Measurements from ENCODE around the gene P2RX1.

Gene P2RX1

DNA sequence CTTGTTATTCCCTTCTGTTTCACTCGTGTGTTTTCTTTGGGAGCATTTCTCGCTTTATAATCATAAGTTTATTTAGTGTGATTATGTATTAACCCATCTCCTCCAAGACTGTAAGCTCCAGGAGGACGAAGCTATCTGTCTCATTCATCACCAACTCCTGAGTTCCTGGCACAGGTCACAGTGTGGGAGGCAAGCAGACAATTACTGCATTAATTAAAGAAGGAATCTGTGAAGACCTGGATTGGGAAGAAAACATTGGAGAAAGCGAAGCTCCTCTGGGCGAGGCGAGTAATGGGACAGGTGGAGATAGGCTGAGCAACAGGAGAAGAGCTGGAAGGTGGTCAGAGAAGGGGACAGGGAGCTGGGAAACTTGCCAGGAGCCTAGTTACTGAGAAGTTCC, 15.6 kb downstream of the P2RX1 start:
- TF ChIP-seq, protein P1, sequence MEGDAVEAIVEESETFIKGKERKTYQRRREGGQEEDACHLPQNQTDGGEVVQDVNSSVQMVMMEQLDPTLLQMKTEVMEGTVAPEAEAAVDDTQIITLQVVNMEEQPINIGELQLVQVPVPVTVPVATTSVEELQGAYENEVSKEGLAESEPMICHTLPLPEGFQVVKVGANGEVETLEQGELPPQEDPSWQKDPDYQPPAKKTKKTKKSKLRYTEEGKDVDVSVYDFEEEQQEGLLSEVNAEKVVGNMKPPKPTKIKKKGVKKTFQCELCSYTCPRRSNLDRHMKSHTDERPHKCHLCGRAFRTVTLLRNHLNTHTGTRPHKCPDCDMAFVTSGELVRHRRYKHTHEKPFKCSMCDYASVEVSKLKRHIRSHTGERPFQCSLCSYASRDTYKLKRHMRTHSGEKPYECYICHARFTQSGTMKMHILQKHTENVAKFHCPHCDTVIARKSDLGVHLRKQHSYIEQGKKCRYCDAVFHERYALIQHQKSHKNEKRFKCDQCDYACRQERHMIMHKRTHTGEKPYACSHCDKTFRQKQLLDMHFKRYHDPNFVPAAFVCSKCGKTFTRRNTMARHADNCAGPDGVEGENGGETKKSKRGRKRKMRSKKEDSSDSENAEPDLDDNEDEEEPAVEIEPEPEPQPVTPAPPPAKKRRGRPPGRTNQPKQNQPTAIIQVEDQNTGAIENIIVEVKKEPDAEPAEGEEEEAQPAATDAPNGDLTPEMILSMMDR (IDR thresholded peaks at IDR 0.05; ENCODE audit: low read depth, low read length), result no peak
- no peak overlapping the region for H3K4me3 ChIP-seq (ENCODE audit: low read depth, low read length)

- TF ChIP-seq, protein P1 (IDR thresholded peaks at IDR 0.05; ENCODE audit: low read depth, low read length), result no peak
These were observed 18.5 kb downstream of the P2RX1 start for GRCh38 chr17:3897731-3898130.

DNA sequence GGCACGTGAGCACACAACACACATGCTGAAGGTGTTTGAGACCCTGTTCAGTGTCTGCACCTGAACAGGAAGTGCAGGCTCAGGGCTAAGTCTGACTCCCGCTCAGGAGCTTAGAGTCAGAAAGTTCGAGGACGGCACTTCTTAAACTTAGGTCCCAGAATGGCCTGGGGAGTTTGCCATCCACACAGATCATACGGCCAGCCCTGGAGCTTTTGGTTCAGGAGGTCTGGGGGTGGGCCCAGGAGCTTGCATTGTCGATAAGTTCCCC, 19.4 kb downstream of the P2RX1 start:
- TF ChIP-seq, protein P1 (IDR thresholded peaks at IDR 0.05; ENCODE audit: low read depth, low read length), result no peak
- no peak overlapping the region for H3K4me3 ChIP-seq (ENCODE audit: low read depth, low read length)

More at GRCh38 chr17:3897731-3898130, 18.5 kb downstream of the P2RX1 start:
- no peak overlapping the region for H3K4me3 ChIP-seq (ENCODE audit: low read depth, low read length)

- H3K4me3 ChIP-seq (ENCODE audit: low read depth, low read length), result no peak overlapping the region
- TF ChIP-seq, protein P1 (IDR thresholded peaks at IDR 0.05; ENCODE audit: low read depth, low read length), result no peak
These were observed 19.9 kb downstream of the P2RX1 start for GRCh38 chr17:3896108-3896967.

GRCh38 chr17:3895354-3895753, 20.9 kb downstream of the P2RX1 start:
- H3K4me3 ChIP-seq (ENCODE audit: low read depth, low read length), result no peak overlapping the region
- TF ChIP-seq, protein P1 (IDR thresholded peaks at IDR 0.05; ENCODE audit: low read depth, low read length), result no peak

GRCh38 chr17:3894911-3895343, 21.3 kb downstream of the P2RX1 start:
- H3K4me3 ChIP-seq (ENCODE audit: low read depth, low read length), result no peak overlapping the region
- TF ChIP-seq, protein P1 (IDR thresholded peaks at IDR 0.05; ENCODE audit: low read depth, low read length), result no peak

DNA sequence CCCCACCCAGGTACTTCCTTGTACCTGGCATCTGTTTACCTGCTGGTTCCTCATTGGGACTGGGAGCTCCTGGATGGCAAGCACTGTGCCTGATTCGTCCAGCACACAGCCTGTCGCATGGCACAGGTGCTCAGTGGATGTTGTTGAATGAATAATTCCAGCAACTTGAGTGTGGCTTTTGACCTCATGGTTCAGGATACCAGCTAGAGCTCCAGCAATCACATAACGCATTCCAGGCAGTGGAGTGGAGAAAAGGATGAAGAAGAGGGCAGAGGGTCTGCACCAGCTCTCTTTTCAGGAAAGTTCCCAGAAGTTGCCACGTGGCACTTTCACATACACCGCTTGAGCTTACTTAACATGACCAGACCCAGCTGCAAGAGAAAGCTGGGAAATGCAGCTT, 22.1 kb downstream of the P2RX1 start:
- no peak overlapping the region for H3K4me3 ChIP-seq (ENCODE audit: low read depth, low read length)
- TF ChIP-seq, protein P1 (IDR thresholded peaks at IDR 0.05; ENCODE audit: low read depth, low read length), result no peak
